ENCODE measurements around the gene FXYD3.
"Not testable (repeated sequence)": the region's sequence is repeated elsewhere in the genome, so short reads cannot be mapped to it uniquely, and the experiment has no call there.

GRCh38 chr19:35101949-35102348 lies 13.7 kb upstream of the FXYD3 start:
- not testable (repeated sequence) for TF ChIP-seq CTCF, EZH2, EZH2phosphoT487 (IDR thresholded peaks at IDR 0.05)
